KMS-11 (cell line): ENCODE results near the gene SNHG17.
"Not testable (repeated sequence)": the region's sequence is repeated elsewhere in the genome, so short reads cannot be mapped to it uniquely, and the experiment has no call there.

Experiments
- H2AFZ ChIP-seq: fragments of 200-600 bp; sonication (generic); 2 replicates; pipeline ENCODE4 v1.6.1; 2016; ENCODE audit warnings: antibody characterized with exemption, mixed run types, low read depth
- H3K27ac ChIP-seq: fragments of 200-600 bp; sonication (generic); 2 replicates; pipeline ENCODE4 v1.6.1; 2016; ENCODE audit warnings: mild to moderate bottlenecking, mixed run types
- H3K27me3 ChIP-seq: fragments of 200-600 bp; sonication (generic); 2 replicates; pipeline ENCODE4 v1.6.1; 2017; ENCODE audit warnings: mild to moderate bottlenecking, low read depth, mixed run types, moderate library complexity; ENCODE audit not compliant: insufficient read depth
- H3K36me3 ChIP-seq: fragments of 200-600 bp; sonication (generic); 2 replicates; pipeline ENCODE4 v1.6.1; 2017; ENCODE audit warnings: mild to moderate bottlenecking, mixed run types; ENCODE audit not compliant: insufficient read depth
- H3K4me1 ChIP-seq: fragments of 200-600 bp; sonication (generic); 2 replicates; pipeline ENCODE4 v1.6.1; 2016; ENCODE audit warnings: mild to moderate bottlenecking, low read depth, mixed run types; ENCODE audit not compliant: poor library complexity, severe bottlenecking
- H3K4me2 ChIP-seq: fragments of 200-600 bp; sonication (generic); 2 replicates; pipeline ENCODE4 v1.7.0; 2016; ENCODE audit warnings: mild to moderate bottlenecking, mixed run types
- H3K4me3 ChIP-seq: fragments of 200-600 bp; sonication (generic); IDR thresholded peaks from 2 replicates; pipeline ENCODE4 v1.6.1; 2017; ENCODE audit warnings: low read depth, low read length, mixed read lengths; ENCODE audit not compliant: insufficient read depth
- H3K79me2 ChIP-seq: fragments of 200-600 bp; sonication (generic); 2 replicates; pipeline ENCODE4 v1.6.1; 2016; ENCODE audit warnings: low read depth, mixed run types; ENCODE audit not compliant: insufficient read depth
- H3K9ac ChIP-seq: fragments of 200-600 bp; sonication (generic); 2 replicates; pipeline ENCODE4 v1.6.1; 2016; ENCODE audit warnings: mild to moderate bottlenecking, mixed run types
- H4K20me1 ChIP-seq: fragments of 200-600 bp; sonication (generic); 2 replicates; pipeline ENCODE4 v1.6.1; 2016; ENCODE audit warnings: mild to moderate bottlenecking, mixed run types; ENCODE audit not compliant: insufficient read depth
- CTCF ChIP-seq: fragments of 200-600 bp; sonication (generic); conservative IDR thresholded peaks from 2 replicates; pipeline ENCODE4 v1.6.1; 2017; ENCODE audit warnings: low read depth, mild to moderate bottlenecking, antibody characterized with exemption, low read length, moderate library complexity, mixed read lengths

The SNHG17 gene

GRCh38 chr20:38387953-38388352 lies 47.2 kb downstream of the SNHG17 start:
- Histone ChIP-seq H2AFZ (no peak overlapping the region), H3K9ac (no peak overlapping the region), H3K4me3 (no peak overlapping the region), H3K4me1 (no peaks in the 10 kb centered on the region), H3K27ac (no peak overlapping the region), H4K20me1 (no peaks in the 10 kb centered on the region), H3K36me3 (no peaks in the 10 kb centered on the region), H3K27me3 (no peaks in the 10 kb centered on the region), H3K79me2 (no peaks in the 10 kb centered on the region), H3K4me2 (no peak overlapping the region)
- no peak for TF ChIP-seq CTCF

- TF ChIP-seq CTCF, result no peak
- Histone ChIP-seq H3K27me3 (no peaks in the 10 kb centered on the region), H3K4me1 (no peaks in the 10 kb centered on the region), H3K79me2 (no peaks in the 10 kb centered on the region), H2AFZ (no peak overlapping the region), H3K36me3 (no peaks in the 10 kb centered on the region), H4K20me1 (no peaks in the 10 kb centered on the region), H3K9ac (no peak overlapping the region), H3K4me3 (no peak overlapping the region), H3K27ac (no peak overlapping the region), H3K4me2 (no peak overlapping the region)
Measured at GRCh38 chr20:38386851-38387250, 48.3 kb downstream of the SNHG17 start.

GRCh38 chr20:38386004-38386403 lies 49.1 kb downstream of the SNHG17 start:
- H3K27ac ChIP-seq, result no peak overlapping the region
- H2AFZ ChIP-seq, result no peak overlapping the region

GRCh38 chr20:38383147-38383546 lies 52.0 kb downstream of the SNHG17 start:
- no peaks in the 10 kb centered on the region for H3K4me1 ChIP-seq
- no peak overlapping the region for H3K27ac ChIP-seq
- no peaks in the 10 kb centered on the region for H3K79me2 ChIP-seq
- H3K9ac ChIP-seq, result no peak overlapping the region
- no peaks in the 10 kb centered on the region for H3K36me3 ChIP-seq
- no peak for TF ChIP-seq CTCF
- no peak overlapping the region for H3K4me3 ChIP-seq
- H2AFZ ChIP-seq, result no peak overlapping the region
- no peaks in the 10 kb centered on the region for H4K20me1 ChIP-seq
- H3K4me2 ChIP-seq, result no peak overlapping the region
- no peaks in the 10 kb centered on the region for H3K27me3 ChIP-seq

More at GRCh38 chr20:38386004-38386403, 49.1 kb downstream of the SNHG17 start:
- TF ChIP-seq CTCF, result no peak
- Histone ChIP-seq H3K79me2 (no peaks in the 10 kb centered on the region), H3K4me2 (no peak overlapping the region), H3K4me1 (no peaks in the 10 kb centered on the region), H4K20me1 (no peaks in the 10 kb centered on the region), H3K9ac (no peak overlapping the region), H3K4me3 (no peak overlapping the region), H3K27me3 (no peaks in the 10 kb centered on the region), H3K36me3 (no peaks in the 10 kb centered on the region)

GRCh38 chr20:38377838-38378237 lies 57.3 kb downstream of the SNHG17 start:
- not testable (repeated sequence) for H2AFZ ChIP-seq, H3K4me3 ChIP-seq, H3K27me3 ChIP-seq, H3K79me2 ChIP-seq, H3K9ac ChIP-seq, H3K4me2 ChIP-seq, H3K36me3 ChIP-seq, H3K27ac ChIP-seq, H3K4me1 ChIP-seq, H4K20me1 ChIP-seq
